H1 (cell line): ENCODE data around the gene KRAS. TPM values are rescaled to one million over a fixed set of nuclear protein-coding genes. Genes with fewer than 3 reads are reported as not detected.

Experiments
- CTCF ChIA-PET: fragments of 300-600 bp; sonication (Branson Sonifier 250); formaldehyde crosslinking; loops from one replicate; lab custom pipeline; 2021; ENCODE audit not compliant: partially characterized antibody; lab: Charles Lee
- POLR2A ChIA-PET: fragments of 300-600 bp; sonication (Branson Sonifier 250); formaldehyde crosslinking; loops from one replicate; lab custom pipeline; 2021; ENCODE audit warnings: inconsistent platforms; ENCODE audit not compliant: partially characterized antibody; lab: Charles Lee
- DNase-seq, 2 experiments: peaks; one replicate each; pipeline versions ENCODE4 v3.0.0 to v3.0.0-alpha.2; 2010 to 2022; ENCODE audit warnings: low spot score in 2 of 2, low read depth in 1 of 2, mixed read lengths in 1 of 2
- FAIRE-seq: peaks from 2 replicates; lab custom pipeline; 2011; peaks lifted over from hg19 to GRCh38; lab: Jason Lieb, UNC
- H2AFZ ChIP-seq: 2 replicates; pipeline ENCODE4 v1.8.1; 2012; ENCODE audit warnings: low read length, inconsistent platforms
- H2AK5ac ChIP-seq: 2 replicates; pipeline ENCODE4 v1.6.1; 2013; ENCODE audit warnings: low read depth, low read length
- H2BK120ac ChIP-seq: replicated peaks from 2 replicates; pipeline ENCODE3; 2013; ENCODE audit warnings: low read depth, low read length, inconsistent platforms
- H2BK12ac ChIP-seq: 2 replicates; pipeline ENCODE4 v1.6.1; 2013; ENCODE audit warnings: low read depth, low read length
- H2BK15ac ChIP-seq: 2 replicates; pipeline ENCODE4 v1.6.1; 2013; ENCODE audit warnings: low read length
- H2BK20ac ChIP-seq: 2 replicates; pipeline ENCODE4 v1.6.1; 2013; ENCODE audit warnings: low read length
- H2BK5ac ChIP-seq: 2 replicates; pipeline ENCODE4 v1.6.1; 2013; ENCODE audit warnings: low read depth, low read length
- H3K14ac ChIP-seq: 2 replicates; pipeline ENCODE4 v1.6.1; 2013; ENCODE audit warnings: inconsistent platforms; ENCODE audit not compliant: insufficient read length
- H3K18ac ChIP-seq: 2 replicates; pipeline ENCODE4 v1.6.1; 2013; ENCODE audit warnings: low read length; ENCODE audit errors: extremely low read depth
- H3K23ac ChIP-seq: 2 replicates; pipeline ENCODE4 v1.6.1; 2013; ENCODE audit warnings: inconsistent platforms; ENCODE audit not compliant: insufficient read length
- H3K23me2 ChIP-seq: 2 replicates; pipeline ENCODE4 v1.6.1; 2013; ENCODE audit warnings: low read depth, low read length
- H3K27ac ChIP-seq: 2 replicates; pipeline ENCODE4 v1.6.1; 2011; ENCODE audit warnings: low read depth, low read length, inconsistent platforms
- H3K27me3 ChIP-seq, 4 experiments: replicated peaks in 1 of 4; 1 replicate in 1 of 4; 2 replicates in 3 of 4; pipeline versions ENCODE4 v1.6.1 to v1.8.1; 2011 to 2013; ENCODE audit warnings: low read length in 3 of 4, mild to moderate bottlenecking in 3 of 4, inconsistent platforms in 2 of 4, mixed read lengths in 2 of 4, moderate library complexity in 1 of 4; ENCODE audit not compliant: control insufficient read depth in 3 of 4, insufficient read depth in 3 of 4; ENCODE audit errors: extremely low read depth in 1 of 4
- H3K36me3 ChIP-seq, 4 experiments: 2 replicates each; pipeline versions ENCODE4 v1.6.1 to v1.8.1; 2011 to 2013; ENCODE audit warnings: mild to moderate bottlenecking in 4 of 4, low read length in 3 of 4, moderate library complexity in 2 of 4, control low read depth in 1 of 4, inconsistent platforms in 1 of 4; ENCODE audit not compliant: insufficient read depth in 4 of 4, control insufficient read depth in 2 of 4
- H3K4ac ChIP-seq: replicated peaks from 2 replicates; pipeline ENCODE3; 2013; ENCODE audit warnings: low read length, low read depth, mixed read lengths, inconsistent platforms; ENCODE audit not compliant: insufficient read length
- H3K4me1 ChIP-seq, 4 experiments: replicated peaks in 1 of 4; 1 replicate in 1 of 4; 2 replicates in 3 of 4; pipeline versions ENCODE4 v1.6.1 to v1.8.1; 2011 to 2013; ENCODE audit warnings: low read length in 3 of 4, inconsistent platforms in 2 of 4, mixed read lengths in 1 of 4; ENCODE audit not compliant: insufficient read depth in 4 of 4, control insufficient read depth in 3 of 4
- H3K4me2 ChIP-seq, 2 experiments: 2 replicates each; pipeline versions ENCODE4 v1.6.1 to v1.8.1; 2011 to 2013; ENCODE audit warnings: low read depth in 2 of 2, low read length in 2 of 2, control low read depth in 1 of 2, inconsistent platforms in 1 of 2, mild to moderate bottlenecking in 1 of 2; ENCODE audit not compliant: insufficient read depth in 1 of 2
- H3K4me3 ChIP-seq, 4 experiments: fragments of 200-600, 300-600 bp in 1 of 4; sonication (generic), shearing (Covaris generic), sonication (Bioruptor Twin) in 1 of 4; 2 replicates each; pipeline versions ENCODE4 v1.5.1 to v1.8.1; 2011 to 2016; ENCODE audit warnings: low read length in 4 of 4, low read depth in 3 of 4, control low read depth in 2 of 4, inconsistent platforms in 2 of 4, mild to moderate bottlenecking in 2 of 4, mixed read lengths in 1 of 4, moderate library complexity in 1 of 4; ENCODE audit not compliant: insufficient read depth in 2 of 4; ENCODE audit errors: extremely low read depth in 1 of 4
- H3K56ac ChIP-seq: replicated peaks from 2 replicates; pipeline ENCODE3; 2013; ENCODE audit warnings: low read depth, mild to moderate bottlenecking, mixed read lengths, low read length, inconsistent platforms; ENCODE audit not compliant: insufficient read length
- H3K79me1 ChIP-seq: 2 replicates; pipeline ENCODE4 v1.6.1; 2013; ENCODE audit warnings: low read depth, low read length, control low read depth
- H3K79me2 ChIP-seq, 2 experiments: 2 replicates each; pipeline versions ENCODE4 v1.6.1 to v1.8.1; 2012 to 2013; ENCODE audit warnings: low read length in 2 of 2, mild to moderate bottlenecking in 2 of 2, inconsistent platforms in 1 of 2; ENCODE audit not compliant: insufficient read depth in 2 of 2, control insufficient read depth in 1 of 2
- H3K9ac ChIP-seq, 4 experiments: replicated peaks in 1 of 4; 1 replicate in 1 of 4; 2 replicates in 3 of 4; pipeline versions ENCODE4 v1.6.1 to v1.8.1; 2011 to 2013; ENCODE audit warnings: low read depth in 3 of 4, low read length in 3 of 4, control low read depth in 2 of 4, mild to moderate bottlenecking in 2 of 4, moderate library complexity in 2 of 4, inconsistent platforms in 1 of 4; ENCODE audit errors: extremely low read depth in 1 of 4
- H3K9me3 ChIP-seq, 2 experiments: 2 replicates each; pipeline versions ENCODE4 v1.6.1 to v1.8.1; 2012 to 2013; ENCODE audit warnings: mild to moderate bottlenecking in 2 of 2, moderate library complexity in 2 of 2, control low read depth in 1 of 2, inconsistent platforms in 1 of 2, low read depth in 1 of 2, low read length in 1 of 2, mixed read lengths in 1 of 2; ENCODE audit not compliant: insufficient read depth in 2 of 2
- H4K20me1 ChIP-seq, 2 experiments: replicated peaks in 1 of 2; 2 replicates each; pipeline versions ENCODE3 to v1.8.1; 2011 to 2013; ENCODE audit warnings: inconsistent platforms in 2 of 2, low read length in 2 of 2, mild to moderate bottlenecking in 1 of 2; ENCODE audit not compliant: insufficient read depth in 2 of 2, control insufficient read depth in 1 of 2
- H4K5ac ChIP-seq: 2 replicates; pipeline ENCODE4 v1.6.1; 2013; ENCODE audit warnings: low read length, low read depth, mixed read lengths, inconsistent platforms; ENCODE audit not compliant: insufficient read length
- H4K8ac ChIP-seq: 2 replicates; pipeline ENCODE4 v1.8.0; 2013; ENCODE audit warnings: mild to moderate bottlenecking, moderate library complexity, low read length, inconsistent platforms; ENCODE audit not compliant: insufficient read depth; ENCODE audit errors: extremely low read depth
- H4K91ac ChIP-seq: replicated peaks from 2 replicates; pipeline ENCODE3; 2013; ENCODE audit warnings: low read length, mixed read lengths, inconsistent platforms; ENCODE audit not compliant: insufficient read length
- CREB1 ChIP-seq: IDR thresholded peaks from 2 replicates; pipeline ENCODE4 v1.6.1; 2012; ENCODE audit warnings: inconsistent platforms
- WGBS, 2 experiments: shearing (Covaris generic) in 1 of 2; methylation state at CpG; one replicate each; pipeline versions ENCODE4 v1.1.6 to v1.1.7; 2013 to 2015; ENCODE audit warnings: low lambda C conversion rate in 2 of 2, mixed read lengths in 2 of 2, inconsistent platforms in 1 of 2, low coverage in 1 of 2, missing lambda C conversion rate in 1 of 2; ENCODE audit not compliant: insufficient replicate concordance in 2 of 2, insufficient coverage in 1 of 2, insufficient read length in 1 of 2; ENCODE audit errors: extremely low coverage in 1 of 2, missing lambda C conversion rate in 1 of 2; 5-methylcytosine and 5-hydroxymethylcytosine counted together
- polyA plus RNA-seq, 7 experiments: library from polyadenylated mRNA; depleted of rRNA in 3 of 7; stranded (reverse) in 5 of 7; unstranded in 2 of 7; fragments of >200 nt in 5 of 7; fragments of 200-250 nt in 2 of 7; gene quantifications; 1 replicate in 5 of 7; 2 replicates in 1 of 7; 4 replicates in 1 of 7; pipeline versions ENCODE4 v1.2.1 to v1.2.3, GENCODE V29; 2011 to 2013; ENCODE audit warnings: missing spikeins in 2 of 7, mixed read lengths in 2 of 7
- total RNA-seq: library from RNA; stranded (reverse); fragmentation: NEBNext Ultra II Directional; extraction: Animal tissue kit (Norgen Biotek cat#: 25700); gene quantifications from 2 replicates; pipeline ENCODE4 v1.2.1, GENCODE V29; 2021

KRAS gene
- total and polyA plus RNA-seq, 2 of the 8 experiments (the other 6 are each of a cell fraction or from before 2014, with no cell fraction given): 24.8 to 64.6 TPM

GRCh38 chr12:25155022-25155576, 95.6 kb downstream of the KRAS start:
- no peak overlapping the region for H2BK12ac ChIP-seq
- H4K91ac ChIP-seq: no peak overlapping the region
- no peak overlapping the region for H3K56ac ChIP-seq
- CTCF ChIA-PET: interaction anchor here (0.7 to 4.0 kb wide), 30 partner anchors 7 to 302 kb away, joined by 3 to 24 read pairs (median 3); partner anchors contain the start of genes DNAI7 and ETFRF1
- no peak overlapping the region for H2BK15ac ChIP-seq
- FAIRE-seq (peak; percentile 75), DNase-seq (no peak)
- H2BK5ac ChIP-seq: no peak overlapping the region
- no peak overlapping the region for H4K5ac ChIP-seq
- H3K36me3 ChIP-seq: no peaks in the 10 kb centered on the region
- H3K23me2 ChIP-seq: no peaks in the 10 kb centered on the region
- H3K9ac ChIP-seq: no peak overlapping the region
- H3K18ac ChIP-seq: no peak overlapping the region
- H2BK20ac ChIP-seq: no peak overlapping the region
- POLR2A ChIA-PET: interaction anchor here (0.9 kb wide), 1 partner anchor 162 kb away, joined by 3 read pairs; no protein-coding TSS in a partner anchor
- H3K79me1 ChIP-seq: no peaks in the 10 kb centered on the region
- H4K8ac ChIP-seq: no peak overlapping the region
- no peak overlapping the region for H2AK5ac ChIP-seq
- no peaks in the 10 kb centered on the region for H3K27me3 ChIP-seq
- 91% methylated on average over 2 of the region's 2 CpGs; no CpG with 5 or more reads in 1 of the 2 experiments for WGBS, 2 experiments
- H3K9me3 ChIP-seq: no peaks in the 10 kb centered on the region
- H2AFZ ChIP-seq: no peak overlapping the region
- no peaks in the 10 kb centered on the region for H3K79me2 ChIP-seq
- no peak overlapping the region for H3K4me3 ChIP-seq
- H3K4me2 ChIP-seq: no peak overlapping the region
- no peak overlapping the region for H3K23ac ChIP-seq
- H2BK120ac ChIP-seq: no peak overlapping the region
- H3K14ac ChIP-seq: no peak overlapping the region
- H3K4me1 ChIP-seq: peaks cover 0 to 9% (median 0%) of the 10 kb centered on the region in 4 experiments; a peak in 3 of 7 replicates
- no peak overlapping the region for H3K4ac ChIP-seq
- no peak overlapping the region for H3K27ac ChIP-seq
- H4K20me1 ChIP-seq: no peaks in the 10 kb centered on the region
- no peak for TF ChIP-seq CREB1
